KOPT-K1 (cell line): ENCODE data around the gene CLINT1.

Source experiments
- H3K27ac ChIP-seq: fragments of 200-600 bp; sonication (generic); 2 replicates; pipeline ENCODE4 v1.5.1; 2016; ENCODE audit warnings: antibody characterized with exemption, mild to moderate bottlenecking, low read depth, low read length; ENCODE audit not compliant: poor library complexity, severe bottlenecking
- H3K36me3 ChIP-seq: fragments of 200-600 bp; sonication (generic); 2 replicates; pipeline ENCODE4 v1.5.1; 2017; ENCODE audit warnings: antibody characterized with exemption, mild to moderate bottlenecking, low read length, moderate library complexity; ENCODE audit not compliant: insufficient read depth
- H3K9me3 ChIP-seq: fragments of 200-600 bp; sonication (generic); 2 replicates; pipeline ENCODE4 v1.5.1; 2017; ENCODE audit warnings: antibody characterized with exemption, low read length, mild to moderate bottlenecking; ENCODE audit not compliant: insufficient read depth, poor library complexity, severe bottlenecking

The CLINT1 gene

GRCh38 chr5:157741131-157741530 lies 117.8 kb downstream of the CLINT1 start:
- Histone ChIP-seq H3K27ac (no peak overlapping the region), H3K9me3 (no peaks in the 10 kb centered on the region), H3K36me3 (peaks cover 40% of the 10 kb centered on the region)

- H3K36me3 ChIP-seq: peaks cover 49% of the 10 kb centered on the region
Observed at GRCh38 chr5:157740229-157740610, 118.7 kb downstream of the CLINT1 start.

GRCh38 chr5:157739388-157740228 lies 119.3 kb downstream of the CLINT1 start:
- H3K36me3 ChIP-seq: peaks cover 53% of the 10 kb centered on the region
- no peak overlapping the region for H3K27ac ChIP-seq
- no peaks in the 10 kb centered on the region for H3K9me3 ChIP-seq

More at GRCh38 chr5:157740229-157740610, 118.7 kb downstream of the CLINT1 start:
- Histone ChIP-seq H3K9me3 (no peaks in the 10 kb centered on the region), H3K27ac (no peak overlapping the region)

GRCh38 chr5:157735991-157736390 lies 123.0 kb downstream of the CLINT1 start:
- Histone ChIP-seq H3K9me3 (no peaks in the 10 kb centered on the region), H3K36me3 (peaks cover 72% of the 10 kb centered on the region), H3K27ac (no peak overlapping the region)
